ENCODE measurements around the gene BLM. TPM values are rescaled to one million over a fixed set of nuclear protein-coding genes. Genes with fewer than 3 reads are reported as not detected.

Gene BLM
- total RNA-seq, 1 experiment from 2014 or later: 41.3 TPM

GRCh38 chr15:90855139-90855538 is 138.0 kb downstream of the BLM start:
- no peaks in the 10 kb centered on the region for H3K27me3 Mint-ChIP-seq (ENCODE audit: low read depth)
- Histone ChIP-seq H4K20me1 (ENCODE audit: control insufficient read depth, insufficient read depth, insufficient read length) (no peaks in the 10 kb centered on the region), H3T11ph (ENCODE audit: low read length) (no peak overlapping the region), H2BK20ac (ENCODE audit: low read depth, low read length, poor library complexity, severe bottlenecking) (no peak overlapping the region), H3K27ac (ENCODE audit: insufficient read length, low read depth, low read length) (no peak overlapping the region), H3K18ac (ENCODE audit: insufficient read length, low read depth, low read length) (no peak overlapping the region), H3K79me2 (ENCODE audit: insufficient read depth, low read length) (no peaks in the 10 kb centered on the region), H3K14ac (ENCODE audit: insufficient read depth, low read length) (no peak overlapping the region), H2BK120ac (ENCODE audit: low read depth, low read length, poor library complexity, severe bottlenecking) (no peak overlapping the region), H3K23me2 (ENCODE audit: insufficient read length, low read depth, low read length, poor library complexity, severe bottlenecking) (no peaks in the 10 kb centered on the region), H2AFZ (ENCODE audit: low read length) (no peak overlapping the region), H3K4me2 (ENCODE audit: insufficient read depth, insufficient read length, low read length) (no peak overlapping the region), H3K23ac (ENCODE audit: insufficient read length, low read depth, low read length) (no peak overlapping the region), H3K27me3 (ENCODE audit: insufficient read depth, low read length) (no peaks in the 10 kb centered on the region), H3K56ac (ENCODE audit: insufficient read length, low read depth, low read length) (no peak overlapping the region), H3K4me1 (ENCODE audit: insufficient read depth, low read length) (peaks cover 2% of the 10 kb centered on the region; the same call in 1 of the 2 replicates), H2AK5ac (ENCODE audit: insufficient read length, low read length) (no peak overlapping the region), H3K4ac (ENCODE audit: low read depth, low read length) (no peak overlapping the region), H2BK15ac (ENCODE audit: low read depth, low read length) (no peak overlapping the region), H2BK5ac (ENCODE audit: insufficient read length, low read length) (no peak overlapping the region), H3K79me1 (ENCODE audit: insufficient read depth, low read depth, low read length, poor library complexity, severe bottlenecking) (no peaks in the 10 kb centered on the region), H4K91ac (ENCODE audit: insufficient read length, low read depth, low read length) (no peak overlapping the region), H3K9ac (ENCODE audit: extremely low read depth, insufficient read length, low read length) (no peak overlapping the region), H3K9me3 (ENCODE audit: control insufficient read depth, low read depth, low read length) (no peaks in the 10 kb centered on the region), H4K5ac (ENCODE audit: insufficient read length, low read depth, low read length) (no peak overlapping the region), H4K8ac (replicated peaks; ENCODE audit: insufficient read length, low read depth, low read length) (no peak overlapping the region), H2BK12ac (ENCODE audit: insufficient read length, low read depth, low read length) (no peak overlapping the region)
- WGBS (ENCODE audit: extremely low coverage, insufficient read length, low lambda C conversion rate): no CpG with 5 or more reads among the region's 9 CpGs
- no peaks in the 10 kb centered on the region; a peak in 1 of 5 replicates for H3K9me3 Mint-ChIP-seq
- no peaks in the 10 kb centered on the region for H3K36me3 Mint-ChIP-seq (ENCODE audit: insufficient read depth in 1 of 3, low read depth in 3 of 3)
- H3K4me1 Mint-ChIP-seq: peaks cover 8 to 9% of the 10 kb centered on the region in 2 experiments
- H3K27ac Mint-ChIP-seq: no peak overlapping the region
- no peak overlapping the region for H3K4me3 Mint-ChIP-seq
- no peak for DNase-seq
- no peak for TF ChIP-seq CTCF (conservative IDR thresholded peaks at IDR 0.05)

Measured in H9 (cell line).